Suppressor macrophage treated with lipopolysaccharide for 1 hour (primary cell): Measurements from ENCODE around the gene MYCBPAP.

Experiments
- DNase-seq, 3 donors: peaks; one replicate each; pipeline ENCODE4 v3.0.0-alpha.2; 2020 to 2022

Gene MYCBPAP

GRCh38 chr17:50554201-50554600 is 46.0 kb downstream of the MYCBPAP start:
- DNase-seq, result no peak

GRCh38 chr17:50556803-50557202 is 48.6 kb downstream of the MYCBPAP start:
- no peak for DNase-seq

DNA sequence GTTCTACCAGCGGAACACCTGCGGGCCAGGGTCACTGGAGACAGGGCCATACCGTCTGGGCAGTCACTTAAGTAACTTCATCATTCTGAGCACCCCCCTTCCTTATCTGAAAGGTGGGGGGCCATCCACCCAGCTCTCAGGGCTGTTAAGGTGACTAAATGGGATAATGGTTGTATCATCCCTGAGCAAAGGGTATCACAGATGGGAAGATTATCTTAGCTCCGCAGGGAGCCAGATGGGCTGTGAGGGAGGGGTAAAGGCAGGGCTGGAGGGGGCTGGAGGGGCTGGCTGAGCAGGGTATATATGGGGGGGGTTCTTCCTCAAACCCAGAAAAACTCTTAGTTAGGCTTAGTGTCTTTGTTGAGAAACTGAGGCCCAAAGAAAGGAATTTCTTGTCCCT is 49.4 kb downstream of the MYCBPAP start:
- no peak for DNase-seq

DNA sequence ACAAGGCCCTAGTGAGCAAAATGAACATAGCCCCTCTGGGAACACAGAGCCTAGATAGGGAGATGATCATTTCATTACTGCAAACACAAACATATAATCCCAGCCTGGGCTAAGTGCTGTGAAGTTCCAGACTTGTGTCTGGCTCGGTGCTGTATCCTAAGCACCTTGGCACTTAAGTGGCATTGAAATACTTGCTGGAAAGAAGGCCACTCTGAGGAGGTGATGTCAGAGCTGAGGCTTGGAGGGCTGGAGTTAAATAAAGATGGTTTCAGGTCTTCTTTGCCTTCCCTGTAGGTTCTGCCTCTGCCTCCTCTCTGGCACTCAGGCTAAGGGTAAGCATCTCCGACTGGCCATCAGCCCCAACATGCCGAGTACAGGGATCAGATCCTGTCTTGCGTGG is 49.9 kb downstream of the MYCBPAP start:
- DNase-seq, result no peak

DNA sequence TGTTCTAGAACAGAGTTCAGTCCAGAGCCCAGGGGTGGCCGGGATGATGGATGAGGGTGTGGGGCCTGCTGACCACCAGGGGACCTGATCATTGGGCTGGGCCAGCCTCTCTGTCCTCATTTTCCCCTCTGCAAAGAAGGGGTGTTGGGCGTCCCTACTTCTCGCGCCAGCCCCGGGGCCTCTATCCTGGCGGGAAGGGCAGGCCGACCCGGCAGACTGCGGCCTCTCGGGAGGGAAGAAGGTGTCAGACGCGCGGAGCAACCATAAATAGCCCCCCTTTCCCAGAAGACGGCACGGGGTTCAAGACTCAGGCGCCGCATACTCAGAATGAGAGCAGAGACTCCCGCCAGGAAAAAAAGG is 50.3 kb downstream of the MYCBPAP start:
- no peak for DNase-seq

DNA sequence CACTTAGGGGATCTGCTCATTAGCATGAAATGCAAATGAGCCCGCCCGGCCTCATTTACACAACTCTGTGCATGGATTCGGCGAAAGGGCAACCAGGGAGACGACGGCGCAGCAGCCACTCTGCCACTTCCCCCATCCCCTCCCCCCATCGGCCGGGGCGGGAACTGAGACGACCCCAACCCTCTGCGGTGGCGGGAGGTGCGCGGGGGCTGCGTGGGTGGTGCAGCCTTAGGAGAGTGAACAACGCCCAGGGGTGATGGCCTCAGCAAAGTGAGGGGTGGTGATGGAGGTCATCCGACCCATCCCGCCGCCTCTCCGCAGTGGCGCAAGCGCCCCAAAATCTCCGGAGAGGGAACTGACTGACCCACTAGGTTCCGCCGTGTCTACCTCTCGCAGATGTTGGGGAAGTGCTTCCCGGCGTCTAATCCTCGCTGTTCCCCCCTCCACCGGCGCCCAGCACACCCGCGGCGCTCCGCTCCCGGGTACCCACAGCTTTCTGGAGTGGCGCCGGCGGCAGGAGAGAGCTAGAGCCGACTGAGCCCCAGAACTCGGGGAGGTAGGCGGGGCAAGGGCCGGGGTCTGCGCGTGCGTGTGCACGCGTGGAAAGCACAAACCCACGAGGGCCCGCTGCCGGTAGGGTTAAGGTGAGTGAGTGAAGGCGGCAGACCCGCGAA is 50.8 kb downstream of the MYCBPAP start:
- peak; percentile 64 to 80 (median 78) for DNase-seq

DNA sequence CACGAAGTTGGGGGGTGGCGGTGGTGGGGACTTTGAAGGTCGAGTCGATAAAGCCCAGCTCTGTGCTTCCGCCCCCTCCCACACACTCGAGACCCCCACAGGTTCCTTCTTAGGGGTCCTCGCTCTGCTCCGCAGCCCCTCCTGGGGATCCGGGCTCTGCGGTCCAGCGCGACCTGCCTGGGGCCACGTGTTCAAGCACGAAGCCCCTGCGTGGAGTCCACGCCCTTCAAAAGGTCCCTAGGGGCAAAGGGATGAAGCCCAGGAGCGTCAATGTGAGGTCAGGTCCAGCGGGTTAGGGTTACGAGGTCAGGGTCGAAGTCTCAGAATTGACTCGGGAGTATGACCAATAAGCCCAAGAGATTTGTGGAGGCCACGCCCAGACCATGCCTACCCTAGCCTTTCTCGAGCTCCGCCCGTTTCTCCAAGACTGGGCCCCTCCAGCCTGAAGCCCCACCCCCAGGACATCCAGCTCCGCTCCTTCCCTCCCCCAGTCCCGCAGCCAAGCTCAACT is 51.5 kb downstream of the MYCBPAP start:
- DNase-seq, result peak; percentile 71 to 77 (median 72)

GRCh38 chr17:50560185-50560824 is 52.1 kb downstream of the MYCBPAP start, which contains the start of gene CACNA1G:
Gene CACNA1G, plus strand, starts transcription at chr17:50560715. Its CDS starts 745 bp downstream, at chr17:50561460.
- DNase-seq, result peak; percentile 87 to 96 (median 93)

- DNase-seq, result peak; percentile 49 to 75 (median 50)
Measured at GRCh38 chr17:50560931-50561745, 52.9 kb downstream of the MYCBPAP start.

DNA sequence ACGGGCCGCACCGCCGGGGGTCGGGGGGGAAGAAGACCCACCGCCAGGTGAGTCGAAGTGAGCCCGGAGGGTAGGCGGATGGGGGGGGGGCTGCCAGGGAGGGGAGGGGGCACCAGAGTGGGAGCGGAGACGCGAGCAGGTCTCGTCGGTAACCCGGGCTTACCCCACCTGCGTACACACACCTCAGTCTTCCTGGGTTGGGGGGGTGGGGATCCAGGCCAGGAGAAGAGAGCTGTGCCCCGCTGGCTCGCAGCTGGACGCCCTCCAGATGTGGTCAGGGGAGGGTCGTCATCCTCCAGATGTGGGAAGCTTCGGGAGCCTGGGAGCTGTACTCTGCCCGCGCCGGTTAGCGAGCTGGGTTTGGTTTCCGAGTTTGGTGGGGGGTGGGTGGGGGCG is 53.5 kb downstream of the MYCBPAP start:
- DNase-seq, result no peak

DNA sequence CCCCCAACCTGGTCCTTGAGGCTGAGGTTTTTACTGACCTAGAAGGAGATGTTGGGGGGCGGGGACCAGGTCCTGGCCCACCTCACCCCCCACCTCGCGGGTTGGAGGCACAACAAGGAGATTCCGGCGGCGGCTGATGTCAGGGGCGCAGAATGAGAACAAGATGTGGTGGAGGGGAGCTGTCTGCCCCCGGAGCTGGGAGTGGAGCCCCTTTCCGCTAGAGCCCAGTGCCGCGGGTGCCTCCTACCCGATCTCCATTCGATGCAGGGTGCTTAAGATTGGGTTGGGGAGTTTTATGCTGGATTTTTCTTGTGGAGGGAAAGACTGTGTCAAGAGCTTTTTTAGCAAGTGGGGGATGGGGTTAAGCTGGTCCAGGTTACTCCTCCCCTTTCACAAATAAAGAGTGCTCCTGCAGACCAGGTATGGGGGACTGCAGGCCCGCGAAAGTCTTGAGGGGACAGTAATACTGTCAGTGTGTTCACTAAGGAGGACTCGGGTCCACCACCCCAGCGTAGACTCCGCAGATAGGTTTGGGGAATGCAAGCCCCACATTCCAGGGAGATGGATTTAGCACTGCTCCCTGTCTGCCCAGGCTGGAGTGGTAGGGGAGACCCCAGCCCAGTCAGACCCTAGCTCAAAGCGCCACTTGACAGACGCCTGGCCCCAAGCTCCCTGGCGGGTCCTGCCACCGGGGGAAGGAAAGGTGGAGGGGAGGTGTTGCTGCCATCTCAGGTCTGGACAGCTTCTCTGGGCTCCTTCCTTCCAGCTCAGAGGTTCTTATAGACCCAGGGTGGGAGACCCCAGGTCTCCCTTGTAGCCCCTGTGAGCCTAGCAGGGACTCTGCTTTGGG is 54.2 kb downstream of the MYCBPAP start:
- no peak for DNase-seq

DNA sequence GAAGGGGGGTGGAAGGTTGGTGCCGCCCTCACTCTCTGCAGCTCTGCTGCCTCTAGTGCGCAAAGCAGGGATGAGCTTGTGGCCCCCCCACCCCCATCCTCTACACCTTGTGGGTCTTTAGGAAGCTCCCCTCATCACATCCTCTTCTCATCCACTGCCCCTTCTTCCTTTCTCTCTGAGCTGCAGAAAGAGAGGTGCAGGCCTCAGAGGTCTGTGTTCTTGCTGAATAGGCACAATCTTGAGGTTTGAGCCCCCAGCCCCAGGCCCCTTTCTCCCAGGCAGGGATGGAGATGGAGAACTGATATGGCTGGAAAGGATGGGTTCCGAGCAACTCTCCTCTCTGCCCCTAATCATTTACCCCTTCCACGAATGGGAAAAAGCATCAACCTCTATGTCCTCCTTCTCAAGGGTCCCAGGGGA is 54.9 kb downstream of the MYCBPAP start:
- no peak for DNase-seq

DNA sequence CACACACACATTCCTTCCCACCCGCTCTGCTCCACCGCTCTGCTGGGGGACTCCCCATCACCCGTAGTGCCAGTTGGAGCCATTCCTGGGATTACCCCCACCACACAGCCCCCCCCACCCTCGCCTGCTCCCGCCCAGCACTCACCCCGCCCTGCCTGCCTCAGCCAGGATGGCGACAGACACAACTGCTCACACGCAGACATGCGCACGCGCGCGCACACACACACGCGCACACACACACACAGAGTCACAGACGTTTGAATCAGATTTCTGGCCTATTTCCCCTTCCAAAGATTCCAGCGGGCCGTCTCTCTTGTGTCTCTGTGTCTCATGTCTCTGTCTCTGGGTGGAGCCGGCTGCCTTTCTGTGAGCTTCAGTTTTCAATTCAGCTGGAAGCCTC is 56.7 kb downstream of the MYCBPAP start:
- DNase-seq, result peak; percentile 83 to 85 (median 84)

- no peak for DNase-seq
Measured at GRCh38 chr17:50565402-50566350, 57.4 kb downstream of the MYCBPAP start.

- DNase-seq, result no peak
Measured at GRCh38 chr17:50566886-50567285, 58.6 kb downstream of the MYCBPAP start.

DNA sequence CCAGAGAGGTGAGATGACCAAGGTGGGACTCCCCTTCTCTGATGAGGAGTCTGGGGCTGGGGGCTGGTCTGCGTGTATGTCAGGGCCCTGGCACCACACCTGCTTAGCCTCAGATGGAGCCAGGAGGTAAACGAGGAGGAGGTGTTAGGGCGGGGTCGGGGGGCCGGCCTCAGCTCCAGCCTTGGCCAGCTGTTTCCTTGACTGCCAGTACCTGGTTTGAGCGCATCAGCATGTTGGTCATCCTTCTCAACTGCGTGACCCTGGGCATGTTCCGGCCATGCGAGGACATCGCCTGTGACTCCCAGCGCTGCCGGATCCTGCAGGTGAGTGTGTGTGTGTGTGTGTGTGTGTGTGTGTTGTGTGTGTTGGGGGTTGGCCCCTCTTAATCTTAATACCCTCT is 60.4 kb downstream of the MYCBPAP start:
- no peak for DNase-seq

GRCh38 chr17:50569592-50569991 is 61.4 kb downstream of the MYCBPAP start:
- DNase-seq, result no peak

- DNase-seq, result no peak
Measured at GRCh38 chr17:50570032-50570431, 61.8 kb downstream of the MYCBPAP start.

DNA sequence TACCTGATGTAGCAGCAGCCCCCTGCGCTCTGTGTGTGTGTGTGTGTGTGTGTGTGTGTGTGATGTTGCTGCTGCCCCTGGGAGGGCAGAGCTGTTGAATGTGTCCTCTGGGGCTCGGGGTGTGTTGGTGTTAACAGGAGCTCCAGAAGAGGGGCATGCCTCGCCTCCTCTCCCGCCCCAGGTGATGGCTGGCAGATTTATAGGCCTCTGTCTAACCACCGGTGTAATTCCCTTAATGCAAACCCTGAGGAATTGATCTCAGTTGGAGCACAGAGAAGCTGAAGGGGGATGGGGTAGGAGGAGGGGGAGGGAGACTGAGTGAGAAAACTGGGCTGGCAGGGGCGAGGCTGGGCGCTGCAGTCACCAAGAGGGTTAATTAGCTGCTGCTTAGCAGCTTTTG is 62.3 kb downstream of the MYCBPAP start:
- no peak for DNase-seq

GRCh38 chr17:50571681-50572080 is 63.4 kb downstream of the MYCBPAP start:
- DNase-seq, result no peak

DNA sequence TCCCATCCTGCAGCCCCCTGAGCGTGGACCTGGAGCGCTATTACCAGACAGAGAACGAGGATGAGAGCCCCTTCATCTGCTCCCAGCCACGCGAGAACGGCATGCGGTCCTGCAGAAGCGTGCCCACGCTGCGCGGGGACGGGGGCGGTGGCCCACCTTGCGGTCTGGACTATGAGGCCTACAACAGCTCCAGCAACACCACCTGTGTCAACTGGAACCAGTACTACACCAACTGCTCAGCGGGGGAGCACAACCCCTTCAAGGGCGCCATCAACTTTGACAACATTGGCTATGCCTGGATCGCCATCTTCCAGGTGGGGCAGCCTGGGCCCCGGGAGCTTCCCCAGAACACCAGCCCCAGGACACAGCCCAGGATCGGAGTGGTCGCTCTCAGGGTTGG is 64.3 kb downstream of the MYCBPAP start:
- DNase-seq, result no peak
